Epithelial cell of proximal tubule (primary cell): Measurements from ENCODE around the gene TSHZ1. TPM values are rescaled to one million over a fixed set of nuclear protein-coding genes. Genes with fewer than 3 reads are reported as not detected.

Experiments used
- DNase-seq: peaks from one replicate; pipeline ENCODE4 v3.0.0-alpha.2; 2011; ENCODE audit warnings: low read depth
- H3K4me3 ChIP-seq: 2 replicates; pipeline ENCODE4 v1.5.1; 2011; ENCODE audit warnings: low read depth, mild to moderate bottlenecking, low read length
- total RNA-seq: library from RNA; depleted of rRNA; stranded (reverse); fragments of >200 nt; gene quantifications from 2 replicates; pipeline ENCODE4 v1.2.3, GENCODE V29; 2015
- TF ChIP-seq, protein P1 (sequence below): conservative IDR thresholded peaks from 2 replicates; pipeline ENCODE4 v1.5.1; 2012; ENCODE audit warnings: low read depth, mild to moderate bottlenecking, low read length

Gene TSHZ1
- total RNA-seq, 1 donor from 2014 or later: 5.1 TPM

DNA sequence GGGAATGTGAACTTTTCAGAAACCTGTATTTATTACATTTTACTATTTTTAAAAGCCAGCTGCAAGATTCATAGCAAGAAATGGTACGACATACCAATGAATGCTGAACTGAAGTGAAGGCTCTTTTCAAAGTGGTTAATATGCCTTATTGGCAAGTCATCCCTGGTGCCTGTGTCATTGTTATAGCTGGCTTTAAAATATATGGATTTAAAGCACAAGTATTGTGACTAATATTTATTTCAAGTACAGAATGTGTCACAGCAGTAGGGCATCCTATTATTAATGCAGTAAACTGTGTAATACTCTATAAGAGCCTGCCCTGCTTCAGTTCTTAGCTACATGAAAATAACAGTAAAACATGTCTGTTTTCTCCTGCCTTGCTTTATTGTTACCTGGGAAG is 10.8 kb downstream of the TSHZ1 start:
- no peak for DNase-seq
- TF ChIP-seq, protein P1, sequence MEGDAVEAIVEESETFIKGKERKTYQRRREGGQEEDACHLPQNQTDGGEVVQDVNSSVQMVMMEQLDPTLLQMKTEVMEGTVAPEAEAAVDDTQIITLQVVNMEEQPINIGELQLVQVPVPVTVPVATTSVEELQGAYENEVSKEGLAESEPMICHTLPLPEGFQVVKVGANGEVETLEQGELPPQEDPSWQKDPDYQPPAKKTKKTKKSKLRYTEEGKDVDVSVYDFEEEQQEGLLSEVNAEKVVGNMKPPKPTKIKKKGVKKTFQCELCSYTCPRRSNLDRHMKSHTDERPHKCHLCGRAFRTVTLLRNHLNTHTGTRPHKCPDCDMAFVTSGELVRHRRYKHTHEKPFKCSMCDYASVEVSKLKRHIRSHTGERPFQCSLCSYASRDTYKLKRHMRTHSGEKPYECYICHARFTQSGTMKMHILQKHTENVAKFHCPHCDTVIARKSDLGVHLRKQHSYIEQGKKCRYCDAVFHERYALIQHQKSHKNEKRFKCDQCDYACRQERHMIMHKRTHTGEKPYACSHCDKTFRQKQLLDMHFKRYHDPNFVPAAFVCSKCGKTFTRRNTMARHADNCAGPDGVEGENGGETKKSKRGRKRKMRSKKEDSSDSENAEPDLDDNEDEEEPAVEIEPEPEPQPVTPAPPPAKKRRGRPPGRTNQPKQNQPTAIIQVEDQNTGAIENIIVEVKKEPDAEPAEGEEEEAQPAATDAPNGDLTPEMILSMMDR: no peak
- no peak overlapping the region for H3K4me3 ChIP-seq

DNA sequence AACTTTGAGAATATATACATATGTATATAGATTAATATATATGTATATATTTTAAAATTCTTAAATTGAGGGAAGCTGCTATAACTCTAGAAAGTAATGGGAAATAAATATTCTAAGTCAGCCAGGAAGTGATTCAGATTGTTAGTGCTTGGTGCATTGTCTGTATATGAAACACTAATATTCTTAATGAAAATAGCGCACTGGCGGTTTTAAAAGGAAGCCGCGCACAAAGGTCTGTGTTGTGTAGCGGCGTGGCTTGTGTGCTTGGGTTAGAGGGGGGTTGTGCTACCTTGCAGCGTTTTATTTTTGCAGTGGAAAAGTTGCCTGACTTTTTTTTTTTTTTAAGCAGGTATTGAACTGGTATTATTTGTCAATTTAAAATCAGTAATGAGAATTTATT is 11.3 kb downstream of the TSHZ1 start:
- no peak overlapping the region for H3K4me3 ChIP-seq
- TF ChIP-seq, protein P1: no peak

DNA sequence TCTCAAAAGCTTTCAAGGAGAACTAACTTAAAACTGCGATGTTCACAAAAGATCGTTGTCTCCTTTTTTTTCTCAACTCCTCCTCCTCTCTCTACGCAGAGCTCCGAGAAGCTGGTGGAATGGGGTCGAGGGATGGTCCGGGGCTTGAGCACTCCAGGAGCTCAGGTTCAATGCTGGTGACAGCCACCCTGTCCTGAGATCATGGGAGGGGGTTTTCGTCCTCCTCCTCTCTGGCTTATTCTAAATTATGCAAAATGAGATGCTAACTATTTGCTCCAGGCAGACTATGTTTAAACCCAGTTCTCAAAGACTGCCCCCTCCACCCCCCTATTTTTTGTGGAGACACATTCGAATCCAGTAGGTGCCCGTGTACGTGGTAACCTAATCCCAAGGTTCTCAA is 11.8 kb downstream of the TSHZ1 start:
- TF ChIP-seq, protein P1: no peak
- no peak for DNase-seq
- no peak overlapping the region for H3K4me3 ChIP-seq

More for the DNA sequence above, 11.3 kb downstream of the TSHZ1 start:
- DNase-seq: no peak

DNA sequence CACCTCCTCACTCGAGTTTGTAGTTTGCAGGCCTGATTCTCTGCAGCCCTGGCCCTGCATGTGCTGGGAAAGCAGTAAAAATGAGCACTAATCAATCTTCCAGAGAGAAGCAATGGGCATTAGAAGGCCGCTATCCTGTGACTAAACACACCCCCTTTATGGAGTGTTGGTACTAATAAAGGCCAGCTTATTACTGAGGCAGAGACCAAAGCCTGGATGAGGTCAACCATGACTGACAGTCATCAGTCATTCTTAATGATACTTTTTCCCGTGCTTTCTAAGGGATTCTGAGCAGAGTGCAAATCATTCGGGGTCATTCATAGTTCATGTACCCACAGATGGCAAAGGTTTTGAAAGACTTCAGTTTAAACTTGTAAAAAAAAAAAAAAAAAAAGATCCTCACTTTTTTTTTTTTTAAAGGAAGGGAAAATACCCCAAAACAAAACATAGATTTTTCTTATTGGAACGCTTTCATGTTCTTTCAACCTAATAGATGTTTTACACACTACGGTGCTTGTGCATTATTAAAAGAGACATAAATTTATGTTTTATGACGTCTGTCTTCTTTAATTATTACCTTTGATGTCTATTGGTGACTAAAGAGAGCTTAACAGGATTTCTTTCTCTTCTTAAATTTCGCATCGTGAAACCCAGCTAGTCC is 13.2 kb downstream of the TSHZ1 start:
- TF ChIP-seq, protein P1: no peak
- DNase-seq: peak; percentile 84
- H3K4me3 ChIP-seq: no peak overlapping the region

DNA sequence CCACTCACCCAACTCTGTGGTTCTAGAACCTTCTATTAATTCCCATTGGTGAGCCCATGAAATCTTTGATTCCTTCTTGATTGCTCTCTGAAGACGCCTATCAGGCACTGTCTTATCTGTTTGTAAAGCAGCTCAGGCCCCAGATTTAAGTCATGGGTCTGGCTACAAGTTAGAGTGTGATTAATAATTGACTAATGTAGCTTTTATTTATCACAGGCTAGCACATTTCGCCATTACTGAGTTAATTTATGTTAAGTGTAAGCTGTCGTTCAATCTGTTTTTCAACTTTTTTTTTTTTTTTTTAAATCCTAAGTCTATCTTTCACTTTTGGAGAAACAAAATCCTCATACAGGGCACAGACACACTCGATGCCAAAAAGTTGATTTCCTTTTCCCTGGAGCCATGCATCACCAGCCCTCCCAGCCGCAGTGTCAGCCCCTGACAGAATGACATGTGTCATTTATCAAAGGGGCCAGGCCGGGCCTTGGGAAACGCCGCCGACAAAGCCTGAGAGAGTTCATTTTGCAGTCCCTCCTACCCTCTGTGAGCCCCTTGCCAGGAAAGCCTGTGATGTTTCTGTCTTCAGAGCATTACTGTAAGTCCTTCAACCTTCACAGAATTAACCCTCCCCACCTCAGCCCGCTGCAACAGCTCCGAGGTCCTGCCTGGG is 15.8 kb downstream of the TSHZ1 start:
- no peak for DNase-seq
- peak overlapping the region; percentile 46 for H3K4me3 ChIP-seq
- TF ChIP-seq, protein P1: no peak

DNA sequence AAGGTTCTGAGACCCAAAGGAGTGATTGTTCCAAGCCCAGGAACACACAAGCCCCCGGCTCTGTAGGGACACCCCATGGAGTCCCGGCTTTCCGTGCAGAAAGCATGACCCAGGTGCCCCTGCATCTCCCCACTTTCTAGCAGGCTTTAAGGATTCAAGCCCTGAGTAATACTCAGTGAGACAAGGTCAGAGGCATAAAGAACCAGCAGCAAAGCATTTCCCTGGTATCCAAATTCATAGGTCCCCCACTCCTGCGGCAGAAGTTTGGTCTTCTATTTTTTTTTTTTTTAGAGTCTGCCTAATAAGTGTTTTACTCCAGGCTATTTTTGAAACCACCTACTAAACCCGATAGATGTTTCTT is 16.3 kb downstream of the TSHZ1 start:
- peak overlapping the region; percentile 46 for H3K4me3 ChIP-seq
- TF ChIP-seq, protein P1: no peak
- DNase-seq: no peak
